HEK293 (cell line): ENCODE data around the gene BBS9.

Experiments used
- CTCF ChIA-PET: fragments of 350-600 bp; formaldehyde crosslinking; extraction: SDS; loops from one replicate; lab custom pipeline; 2021; ENCODE audit warnings: antibody characterized with exemption; lab: Yijun Ruan, JAX
- POLR2A ChIA-PET: fragments of 300-600 bp; formaldehyde crosslinking; extraction: SDS; loops from one replicate; lab custom pipeline; 2020; ENCODE audit warnings: antibody characterized with exemption, inconsistent platforms; lab: Yijun Ruan, JAX
- H3K27ac ChIP-seq: fragments of 200-500 bp; sonication (Bioruptor generic); 2 replicates; pipeline ENCODE4 v1.5.1; 2014; ENCODE audit warnings: low read depth, low read length, control low read depth, inconsistent platforms; ENCODE audit errors: extremely low read depth
- H3K36me3 ChIP-seq, 2 experiments: fragments of 200-500 bp in 1 of 2; sonication (Bioruptor generic) in 1 of 2; 1 replicate in 1 of 2; 2 replicates in 1 of 2; pipeline ENCODE4 v1.5.1; 2014 to 2017; ENCODE audit warnings: inconsistent platforms in 2 of 2, low read length in 2 of 2; ENCODE audit not compliant: control insufficient read depth in 2 of 2, insufficient read depth in 1 of 2
- H3K4me1 ChIP-seq: fragments of 200-500 bp; sonication (Bioruptor generic); 2 replicates; pipeline ENCODE4 v1.5.1; 2014; ENCODE audit warnings: mild to moderate bottlenecking, low read length, inconsistent platforms; ENCODE audit not compliant: control insufficient read depth, insufficient read depth
- H3K4me3 ChIP-seq: 2 replicates; pipeline ENCODE4 v1.5.1; 2011; ENCODE audit warnings: low read depth, mild to moderate bottlenecking, control low read depth, low read length, moderate library complexity
- H3K9me3 ChIP-seq: fragments of 200-500 bp; sonication (Bioruptor generic); 2 replicates; pipeline ENCODE4 v1.5.1; 2014; ENCODE audit warnings: low read depth, low read length, inconsistent platforms; ENCODE audit not compliant: control insufficient read depth, insufficient read depth
- EGR2 ChIP-seq: fragments of 450-650 bp; formaldehyde crosslinking; IDR thresholded peaks from 2 replicates; pipeline ENCODE4 v1.5.1; 2016; ENCODE audit warnings: low read depth, missing biosample characterization, missing genetic modification characterization
- KLF9 ChIP-seq: fragments of 450-650 bp; formaldehyde crosslinking; IDR thresholded peaks from 2 replicates; pipeline ENCODE4 v1.5.1; 2016; ENCODE audit warnings: missing biosample characterization, missing genetic modification characterization, low read depth
- OSR2 ChIP-seq: fragments of 450-650 bp; formaldehyde crosslinking; IDR thresholded peaks from 2 replicates; pipeline ENCODE4 v1.5.1; 2016; ENCODE audit warnings: missing biosample characterization, missing genetic modification characterization
- PRDM1 ChIP-seq: fragments of 450-650 bp; formaldehyde crosslinking; IDR thresholded peaks from 2 replicates; pipeline ENCODE4; 2016; ENCODE audit warnings: missing biosample characterization, missing genetic modification characterization
- WT1 ChIP-seq: fragments of 450-650 bp; formaldehyde crosslinking; IDR thresholded peaks from 2 replicates; pipeline ENCODE4 v1.5.1; 2016; ENCODE audit warnings: missing biosample characterization, missing genetic modification characterization
- ZNF174 ChIP-seq: fragments of 450-650 bp; formaldehyde crosslinking; IDR thresholded peaks from 2 replicates; pipeline ENCODE4 v1.5.0; 2017; ENCODE audit warnings: missing biosample characterization, mild to moderate bottlenecking, missing genetic modification characterization
- ZNF19 ChIP-seq: fragments of 450-650 bp; formaldehyde crosslinking; IDR thresholded peaks from 2 replicates; pipeline ENCODE4; 2016; ENCODE audit warnings: missing biosample characterization, missing genetic modification characterization, low read depth
- ZNF221 ChIP-seq: fragments of 450-650 bp; formaldehyde crosslinking; IDR thresholded peaks from 2 replicates; pipeline ENCODE4 v1.5.1; 2017; ENCODE audit warnings: missing biosample characterization, missing genetic modification characterization, borderline replicate concordance
- ZNF394 ChIP-seq: fragments of 450-650 bp; formaldehyde crosslinking; IDR thresholded peaks from 2 replicates; pipeline ENCODE4 v1.5.1; 2016; ENCODE audit warnings: missing biosample characterization, missing genetic modification characterization, mild to moderate bottlenecking, moderate library complexity, borderline replicate concordance
- ZNF416 ChIP-seq: fragments of 450-650 bp; formaldehyde crosslinking; IDR thresholded peaks from 2 replicates; pipeline ENCODE4 v1.5.1; 2016; ENCODE audit warnings: missing biosample characterization, missing genetic modification characterization
- ZNF423 ChIP-seq: fragments of 450-650 bp; formaldehyde crosslinking; IDR thresholded peaks from 2 replicates; pipeline ENCODE4 v1.5.1; 2016; ENCODE audit warnings: missing biosample characterization, missing genetic modification characterization
- ZNF544 ChIP-seq: fragments of 450-650 bp; formaldehyde crosslinking; IDR thresholded peaks from 2 replicates; pipeline ENCODE4 v1.5.0; 2017; ENCODE audit warnings: missing biosample characterization, missing genetic modification characterization
- ZNF629 ChIP-seq: fragments of 450-650 bp; formaldehyde crosslinking; IDR thresholded peaks from 2 replicates; pipeline ENCODE4 v1.5.1; 2017; ENCODE audit warnings: missing biosample characterization, missing genetic modification characterization
- ZNF837 ChIP-seq: fragments of 450-650 bp; formaldehyde crosslinking; IDR thresholded peaks from 2 replicates; pipeline ENCODE4 v1.5.1; 2016; ENCODE audit warnings: missing biosample characterization, missing genetic modification characterization
- TF ChIP-seq, protein P1 (sequence below): fragments of 450-650 bp; formaldehyde crosslinking; IDR thresholded peaks from 2 replicates; pipeline ENCODE4 v1.5.1; 2017; ENCODE audit warnings: missing biosample characterization, missing genetic modification characterization
- TF ChIP-seq, protein P2 (sequence below): fragments of 450-650 bp; formaldehyde crosslinking; IDR thresholded peaks from 2 replicates; pipeline ENCODE4 v1.5.1; 2016; ENCODE audit warnings: missing biosample characterization, missing genetic modification characterization, borderline replicate concordance
- TF ChIP-seq, protein P3 (sequence below): fragments of 450-650 bp; formaldehyde crosslinking; IDR thresholded peaks from 2 replicates; pipeline ENCODE4; 2016; ENCODE audit warnings: missing biosample characterization, missing genetic modification characterization
- TF ChIP-seq, protein P4 (sequence below): fragments of 450-650 bp; formaldehyde crosslinking; IDR thresholded peaks from 2 replicates; pipeline ENCODE4 v1.5.1; 2016; ENCODE audit warnings: missing biosample characterization, missing genetic modification characterization
- TF ChIP-seq, protein P5 (sequence below): fragments of 450-650 bp; formaldehyde crosslinking; IDR thresholded peaks from 2 replicates; pipeline ENCODE4 v1.5.1; 2016; ENCODE audit warnings: missing biosample characterization, missing genetic modification characterization

BBS9 gene

DNA sequence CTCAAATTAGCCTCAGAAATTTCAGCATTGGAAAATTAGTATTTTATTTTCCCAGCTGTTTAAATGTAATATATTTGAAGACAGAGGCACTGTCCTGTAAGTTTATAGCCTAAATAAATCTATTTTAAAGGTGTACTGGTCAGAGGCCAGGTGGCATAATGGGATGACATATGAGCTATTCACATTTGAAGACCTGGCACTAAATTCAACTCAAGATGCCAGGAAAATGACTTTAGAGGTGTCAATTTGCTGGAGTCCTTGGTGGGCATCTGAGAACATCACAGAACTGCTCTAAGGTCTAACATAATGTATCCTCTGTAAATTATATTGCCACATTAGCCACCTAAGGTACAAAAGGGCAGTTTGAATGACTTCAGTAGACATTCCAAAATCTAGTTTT lies 427.1 kb downstream of the BBS9 start (continued):
- TF ChIP-seq, protein P1, sequence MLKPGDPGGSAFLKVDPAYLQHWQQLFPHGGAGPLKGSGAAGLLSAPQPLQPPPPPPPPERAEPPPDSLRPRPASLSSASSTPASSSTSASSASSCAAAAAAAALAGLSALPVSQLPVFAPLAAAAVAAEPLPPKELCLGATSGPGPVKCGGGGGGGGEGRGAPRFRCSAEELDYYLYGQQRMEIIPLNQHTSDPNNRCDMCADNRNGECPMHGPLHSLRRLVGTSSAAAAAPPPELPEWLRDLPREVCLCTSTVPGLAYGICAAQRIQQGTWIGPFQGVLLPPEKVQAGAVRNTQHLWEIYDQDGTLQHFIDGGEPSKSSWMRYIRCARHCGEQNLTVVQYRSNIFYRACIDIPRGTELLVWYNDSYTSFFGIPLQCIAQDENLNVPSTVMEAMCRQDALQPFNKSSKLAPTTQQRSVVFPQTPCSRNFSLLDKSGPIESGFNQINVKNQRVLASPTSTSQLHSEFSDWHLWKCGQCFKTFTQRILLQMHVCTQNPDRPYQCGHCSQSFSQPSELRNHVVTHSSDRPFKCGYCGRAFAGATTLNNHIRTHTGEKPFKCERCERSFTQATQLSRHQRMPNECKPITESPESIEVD (tag by site-specific recombination) = no peak
- TF ChIP-seq ZNF416 (tag by site-specific recombination) (no peak), ZNF221 (no peak)

DNA sequence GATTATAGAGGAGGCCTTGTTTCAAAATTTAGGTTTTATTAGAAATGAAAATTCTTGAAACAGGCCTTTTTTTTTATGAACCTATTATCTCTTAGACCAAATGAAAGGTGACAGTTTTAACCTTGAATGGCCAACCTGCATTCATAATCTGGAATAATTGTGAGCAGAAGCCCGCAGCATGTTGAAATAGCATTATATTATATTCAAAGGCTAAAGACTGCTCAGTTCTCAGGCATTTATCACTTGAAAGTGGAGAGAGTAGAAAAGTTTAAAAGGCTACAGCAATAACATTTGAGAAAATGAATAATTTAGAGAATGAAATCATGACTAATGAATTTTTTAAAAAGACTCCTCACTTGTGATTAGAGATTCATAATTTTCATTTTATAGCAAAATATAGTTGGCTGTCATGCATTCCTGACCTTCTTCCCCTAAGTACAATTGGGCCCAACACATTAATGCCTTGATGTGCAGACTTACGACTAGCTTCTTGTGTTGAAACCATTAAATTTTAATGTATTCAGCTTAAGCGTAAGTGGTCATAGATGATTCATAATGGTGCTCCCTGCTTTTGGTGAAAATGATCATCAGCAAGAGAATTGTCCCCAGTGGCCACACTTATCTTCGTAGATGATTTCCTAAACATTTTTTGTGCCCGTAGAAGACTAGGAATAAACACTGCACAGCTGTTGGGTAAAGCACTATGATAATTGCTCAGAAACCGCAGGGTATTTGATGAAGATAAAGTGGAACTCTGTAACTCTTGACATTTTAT lies 429.4 kb downstream of the BBS9 start:
- TF ChIP-seq, protein P2, sequence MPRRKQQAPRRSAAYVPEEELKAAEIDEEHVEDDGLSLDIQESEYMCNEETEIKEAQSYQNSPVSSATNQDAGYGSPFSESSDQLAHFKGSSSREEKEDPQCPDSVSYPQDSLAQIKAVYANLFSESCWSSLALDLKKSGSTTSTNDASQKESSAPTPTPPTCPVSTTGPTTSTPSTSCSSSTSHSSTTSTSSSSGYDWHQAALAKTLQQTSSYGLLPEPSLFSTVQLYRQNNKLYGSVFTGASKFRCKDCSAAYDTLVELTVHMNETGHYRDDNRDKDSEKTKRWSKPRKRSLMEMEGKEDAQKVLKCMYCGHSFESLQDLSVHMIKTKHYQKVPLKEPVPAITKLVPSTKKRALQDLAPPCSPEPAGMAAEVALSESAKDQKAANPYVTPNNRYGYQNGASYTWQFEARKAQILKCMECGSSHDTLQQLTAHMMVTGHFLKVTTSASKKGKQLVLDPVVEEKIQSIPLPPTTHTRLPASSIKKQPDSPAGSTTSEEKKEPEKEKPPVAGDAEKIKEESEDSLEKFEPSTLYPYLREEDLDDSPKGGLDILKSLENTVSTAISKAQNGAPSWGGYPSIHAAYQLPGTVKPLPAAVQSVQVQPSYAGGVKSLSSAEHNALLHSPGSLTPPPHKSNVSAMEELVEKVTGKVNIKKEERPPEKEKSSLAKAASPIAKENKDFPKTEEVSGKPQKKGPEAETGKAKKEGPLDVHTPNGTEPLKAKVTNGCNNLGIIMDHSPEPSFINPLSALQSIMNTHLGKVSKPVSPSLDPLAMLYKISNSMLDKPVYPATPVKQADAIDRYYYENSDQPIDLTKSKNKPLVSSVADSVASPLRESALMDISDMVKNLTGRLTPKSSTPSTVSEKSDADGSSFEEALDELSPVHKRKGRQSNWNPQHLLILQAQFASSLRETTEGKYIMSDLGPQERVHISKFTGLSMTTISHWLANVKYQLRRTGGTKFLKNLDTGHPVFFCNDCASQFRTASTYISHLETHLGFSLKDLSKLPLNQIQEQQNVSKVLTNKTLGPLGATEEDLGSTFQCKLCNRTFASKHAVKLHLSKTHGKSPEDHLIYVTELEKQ (tag by site-specific recombination) = no peak
- peak; percentile 31; the same call in 1 of the 2 replicates for TF ChIP-seq WT1 (tag by site-specific recombination)
- TF ChIP-seq ZNF19 (tag by site-specific recombination) = no peak
- TF ChIP-seq ZNF423 (tag by site-specific recombination) = no peak
- peak; percentile 46; the same call in 1 of the 2 replicates for TF ChIP-seq OSR2
- TF ChIP-seq, protein P3, sequence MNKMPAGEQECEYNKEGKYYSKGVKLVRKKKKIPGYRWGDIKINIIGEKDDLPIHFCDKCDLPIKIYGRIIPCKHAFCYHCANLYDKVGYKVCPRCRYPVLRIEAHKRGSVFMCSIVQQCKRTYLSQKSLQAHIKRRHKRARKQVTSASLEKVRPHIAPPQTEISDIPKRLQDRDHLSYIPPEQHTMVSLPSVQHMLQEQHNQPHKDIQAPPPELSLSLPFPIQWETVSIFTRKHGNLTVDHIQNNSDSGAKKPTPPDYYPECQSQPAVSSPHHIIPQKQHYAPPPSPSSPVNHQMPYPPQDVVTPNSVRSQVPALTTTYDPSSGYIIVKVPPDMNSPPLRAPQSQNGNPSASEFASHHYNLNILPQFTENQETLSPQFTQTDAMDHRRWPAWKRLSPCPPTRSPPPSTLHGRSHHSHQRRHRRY = no peak
- 0 out of 2 replicates have a peak, but pooled peaks have one; percentile 15 for TF ChIP-seq ZNF629 (tag by site-specific recombination)
- no peak for TF ChIP-seq KLF9 (tag by site-specific recombination)
- TF ChIP-seq, protein P1 (tag by site-specific recombination) = no peak
- TF ChIP-seq PRDM1 (tag by site-specific recombination) = no peak
- ChIA-PET CTCF (no interaction called here), POLR2A (no interaction called here)
- Histone ChIP-seq H3K36me3 (no peaks in the 10 kb centered on the region), H3K4me3 (no peak overlapping the region), H3K27ac (peak overlapping the region; percentile 48; the same call in 1 of the 2 replicates), H3K9me3 (no peaks in the 10 kb centered on the region), H3K4me1 (peaks cover 19% of the 10 kb centered on the region)

DNA sequence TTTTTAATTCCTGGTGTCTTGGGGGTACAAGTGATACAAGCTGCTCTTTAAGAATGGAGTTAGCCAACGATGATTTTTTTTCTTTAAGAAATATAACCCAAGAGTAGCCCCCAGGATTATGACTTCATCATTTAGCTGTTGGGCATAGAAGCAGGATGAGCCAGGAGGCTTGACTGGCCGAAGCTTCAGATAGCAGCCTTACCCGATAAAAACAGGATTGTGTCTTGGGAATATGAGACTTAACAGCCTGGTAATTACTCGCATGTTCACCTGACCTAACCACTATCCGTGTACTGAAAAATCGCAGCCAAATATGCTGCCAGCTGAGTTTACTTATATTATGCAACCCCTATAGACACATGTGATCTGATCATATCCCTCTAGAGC lies 430.0 kb downstream of the BBS9 start:
- H3K4me1 ChIP-seq = peaks cover 19% of the 10 kb centered on the region
- H3K27ac ChIP-seq = peak overlapping the region; percentile 48; the same call in 1 of the 2 replicates
- no peaks in the 10 kb centered on the region for H3K36me3 ChIP-seq
- ChIA-PET CTCF (no interaction called here), POLR2A (no interaction called here)
- no peaks in the 10 kb centered on the region for H3K9me3 ChIP-seq
- H3K4me3 ChIP-seq = no peak overlapping the region
- TF ChIP-seq, protein P4, sequence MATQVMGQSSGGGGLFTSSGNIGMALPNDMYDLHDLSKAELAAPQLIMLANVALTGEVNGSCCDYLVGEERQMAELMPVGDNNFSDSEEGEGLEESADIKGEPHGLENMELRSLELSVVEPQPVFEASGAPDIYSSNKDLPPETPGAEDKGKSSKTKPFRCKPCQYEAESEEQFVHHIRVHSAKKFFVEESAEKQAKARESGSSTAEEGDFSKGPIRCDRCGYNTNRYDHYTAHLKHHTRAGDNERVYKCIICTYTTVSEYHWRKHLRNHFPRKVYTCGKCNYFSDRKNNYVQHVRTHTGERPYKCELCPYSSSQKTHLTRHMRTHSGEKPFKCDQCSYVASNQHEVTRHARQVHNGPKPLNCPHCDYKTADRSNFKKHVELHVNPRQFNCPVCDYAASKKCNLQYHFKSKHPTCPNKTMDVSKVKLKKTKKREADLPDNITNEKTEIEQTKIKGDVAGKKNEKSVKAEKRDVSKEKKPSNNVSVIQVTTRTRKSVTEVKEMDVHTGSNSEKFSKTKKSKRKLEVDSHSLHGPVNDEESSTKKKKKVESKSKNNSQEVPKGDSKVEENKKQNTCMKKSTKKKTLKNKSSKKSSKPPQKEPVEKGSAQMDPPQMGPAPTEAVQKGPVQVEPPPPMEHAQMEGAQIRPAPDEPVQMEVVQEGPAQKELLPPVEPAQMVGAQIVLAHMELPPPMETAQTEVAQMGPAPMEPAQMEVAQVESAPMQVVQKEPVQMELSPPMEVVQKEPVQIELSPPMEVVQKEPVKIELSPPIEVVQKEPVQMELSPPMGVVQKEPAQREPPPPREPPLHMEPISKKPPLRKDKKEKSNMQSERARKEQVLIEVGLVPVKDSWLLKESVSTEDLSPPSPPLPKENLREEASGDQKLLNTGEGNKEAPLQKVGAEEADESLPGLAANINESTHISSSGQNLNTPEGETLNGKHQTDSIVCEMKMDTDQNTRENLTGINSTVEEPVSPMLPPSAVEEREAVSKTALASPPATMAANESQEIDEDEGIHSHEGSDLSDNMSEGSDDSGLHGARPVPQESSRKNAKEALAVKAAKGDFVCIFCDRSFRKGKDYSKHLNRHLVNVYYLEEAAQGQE (tag by site-specific recombination) = no peak
- TF ChIP-seq ZNF394 (tag by site-specific recombination) (no peak), ZNF174 (tag by site-specific recombination) (no peak), ZNF837 (tag by site-specific recombination) (no peak), ZNF544 (no peak), EGR2 (tag by site-specific recombination) (no peak)
- TF ChIP-seq, protein P5, sequence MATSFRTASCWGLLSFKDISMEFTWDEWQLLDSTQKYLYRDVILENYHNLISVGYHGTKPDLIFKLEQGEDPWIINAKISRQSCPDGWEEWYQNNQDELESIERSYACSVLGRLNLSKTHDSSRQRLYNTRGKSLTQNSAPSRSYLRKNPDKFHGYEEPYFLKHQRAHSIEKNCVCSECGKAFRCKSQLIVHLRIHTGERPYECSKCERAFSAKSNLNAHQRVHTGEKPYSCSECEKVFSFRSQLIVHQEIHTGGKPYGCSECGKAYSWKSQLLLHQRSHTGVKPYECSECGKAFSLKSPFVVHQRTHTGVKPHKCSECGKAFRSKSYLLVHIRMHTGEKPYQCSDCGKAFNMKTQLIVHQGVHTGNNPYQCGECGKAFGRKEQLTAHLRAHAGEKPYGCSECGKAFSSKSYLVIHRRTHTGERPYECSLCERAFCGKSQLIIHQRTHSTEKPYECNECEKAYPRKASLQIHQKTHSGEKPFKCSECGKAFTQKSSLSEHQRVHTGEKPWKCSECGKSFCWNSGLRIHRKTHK = no peak
